Peyer's patch (tissue), 4 donors: ENCODE measurements around the gene DBNL.

Experiments used
- CTCF ChIP-seq, 6 experiments: fragments of 450-650 bp in 4 of 6; fragments of 200-600 bp in 2 of 6; sonication (generic) in 1 of 6; IDR thresholded peaks; one replicate each; pipeline ENCODE4 v1.5.1; 2017 to 2019; ENCODE audit warnings: antibody characterized with exemption in 6 of 6, mild to moderate bottlenecking in 3 of 6, moderate library complexity in 1 of 6
- POLR2A ChIP-seq, 2 donors: fragments of 450-650 bp; IDR thresholded peaks; one replicate each; pipeline ENCODE4 v1.5.1; 2017; ENCODE audit warnings: antibody characterized with exemption in 2 of 2, mild to moderate bottlenecking in 2 of 2, moderate library complexity in 2 of 2

DNA sequence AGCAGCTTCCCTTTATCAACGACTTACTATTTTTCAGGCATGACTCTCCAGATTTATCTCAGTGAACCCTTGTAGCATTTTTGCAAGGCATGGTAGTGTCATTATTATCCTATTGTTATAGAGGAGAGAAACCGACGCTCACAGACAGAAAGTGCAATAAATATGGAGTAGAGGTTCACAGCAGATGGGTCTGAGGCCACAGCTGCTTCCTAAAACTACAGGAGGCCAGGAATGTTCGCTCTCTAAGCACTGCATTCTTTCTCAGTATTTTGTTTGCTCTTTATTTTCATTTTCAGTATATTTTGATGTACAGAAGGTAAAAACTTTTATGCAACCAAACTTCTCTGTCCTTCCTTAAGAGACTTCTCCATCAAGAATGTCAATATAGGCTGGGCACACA, 55.2 kb downstream of the DBNL start:
- TF ChIP-seq CTCF (IDR thresholded peaks at IDR 0.05) (no peak), POLR2A (IDR thresholded peaks at IDR 0.05) (no peak)
